ENCODE data around the gene RPL22.
"Not testable (repeated sequence)": the region's sequence is repeated elsewhere in the genome, so short reads cannot be mapped to it uniquely, and the experiment has no call there.

The RPL22 gene

GRCh38 chr1:6222636-6223035, 23.2 kb upstream of the RPL22 start:
- H3K36me3 ChIP-seq = peaks cover 48% of the 10 kb centered on the region
- H3K4me1 ChIP-seq (ENCODE audit: control insufficient read depth in 1 of 2, insufficient read depth in 1 of 2, low read depth in 1 of 2, low read length in 1 of 2) = no peaks in the 10 kb centered on the region
- no peaks in the 10 kb centered on the region for H3K27me3 ChIP-seq
- no peak overlapping the region for H3K27ac ChIP-seq
- no peak overlapping the region for H3K4me3 ChIP-seq (ENCODE audit: low read depth in 1 of 2, low read length in 1 of 2)
- no peaks in the 10 kb centered on the region for H3K9me3 ChIP-seq
- TF ChIP-seq CTCF (IDR thresholded peaks at IDR 0.05) = no peak

- TF ChIP-seq CTCF (IDR thresholded peaks at IDR 0.05) = no peak
- H3K27me3 ChIP-seq = peaks cover 5% of the 10 kb centered on the region
Observed at GRCh38 chr1:6221210-6221784, 21.9 kb upstream of the RPL22 start.

GRCh38 chr1:6220236-6220635, 20.8 kb upstream of the RPL22 start:
- H3K9me3 ChIP-seq = no peaks in the 10 kb centered on the region
- no peak for TF ChIP-seq CTCF (IDR thresholded peaks at IDR 0.05)
- H3K27ac ChIP-seq = no peak overlapping the region
- no peaks in the 10 kb centered on the region for H3K4me1 ChIP-seq (ENCODE audit: control insufficient read depth in 1 of 2, insufficient read depth in 1 of 2, low read depth in 1 of 2, low read length in 1 of 2)
- no peak overlapping the region for H3K4me3 ChIP-seq (ENCODE audit: low read depth in 1 of 2, low read length in 1 of 2)
- peaks cover 5% of the 10 kb centered on the region for H3K27me3 ChIP-seq
- H3K36me3 ChIP-seq = peaks cover 35% of the 10 kb centered on the region

More at GRCh38 chr1:6221210-6221784, 21.9 kb upstream of the RPL22 start:
- Histone ChIP-seq H3K4me1 (ENCODE audit: control insufficient read depth in 1 of 2, insufficient read depth in 1 of 2, low read depth in 1 of 2, low read length in 1 of 2) (no peaks in the 10 kb centered on the region), H3K9me3 (no peaks in the 10 kb centered on the region), H3K4me3 (ENCODE audit: low read depth in 1 of 2, low read length in 1 of 2) (no peak overlapping the region), H3K27ac (no peak overlapping the region), H3K36me3 (peaks cover 46% of the 10 kb centered on the region)

GRCh38 chr1:6219641-6220040, 20.2 kb upstream of the RPL22 start:
- not testable (repeated sequence) for H3K4me1 ChIP-seq (ENCODE audit: control insufficient read depth in 1 of 2, insufficient read depth in 1 of 2, low read depth in 1 of 2, low read length in 1 of 2); H3K4me3 ChIP-seq (ENCODE audit: low read depth in 1 of 2, low read length in 1 of 2); H3K27me3 ChIP-seq; H3K27ac ChIP-seq; H3K9me3 ChIP-seq
- peaks cover 29% of the 10 kb centered on the region for H3K36me3 ChIP-seq

- Histone ChIP-seq H3K4me3 (ENCODE audit: low read depth in 1 of 2, low read length in 1 of 2) (no peak overlapping the region), H3K9me3 (no peaks in the 10 kb centered on the region), H3K36me3 (peaks cover 19% of the 10 kb centered on the region), H3K27me3 (peaks cover 12% of the 10 kb centered on the region), H3K4me1 (ENCODE audit: control insufficient read depth in 1 of 2, insufficient read depth in 1 of 2, low read depth in 1 of 2, low read length in 1 of 2) (no peaks in the 10 kb centered on the region), H3K27ac (no peak overlapping the region)
- no peak for TF ChIP-seq CTCF (IDR thresholded peaks at IDR 0.05)
Observed at GRCh38 chr1:6218375-6219164, 19.2 kb upstream of the RPL22 start.
